Skeletal muscle cell (primary cell): ENCODE measurements around the gene TAOK2.
"Not testable (repeated sequence)": the region's sequence is repeated elsewhere in the genome, so short reads cannot be mapped to it uniquely, and the experiment has no call there.

ENCODE experiments used
- DNase-seq: peaks from one replicate; pipeline ENCODE4 v3.0.0-alpha.2; 2010; ENCODE audit warnings: low read depth
- H3K4me3 ChIP-seq: 2 replicates; pipeline ENCODE4 v1.5.1; 2011; ENCODE audit warnings: low read depth, mild to moderate bottlenecking, control low read depth, low read length, moderate library complexity

The TAOK2 gene

GRCh38 chr16:29973384-29974246, at the start of gene TAOK2:
Gene TAOK2 (plus strand): TSS chr16:29973868. CDS start chr16:29977773, 3,905 bp downstream.
- H3K4me3 ChIP-seq = peak within 1 kb of the TSS; percentile 94
- DNase-seq = peak; percentile 98

GRCh38 chr16:29925105-29925756, 48.4 kb upstream of the TAOK2 start:
- H3K4me3 ChIP-seq = peak overlapping the region; percentile 94
- no peak for DNase-seq

- DNase-seq = peak; percentile 34
- H3K4me3 ChIP-seq = peak within 1 kb of the TSS; percentile 94
These were observed 47.6 kb upstream of the TAOK2 start, which contains the start of gene KCTD13 for GRCh38 chr16:29925781-29926710. Gene KCTD13 (minus strand): TSS chr16:29926226. CDS start chr16:29926033, 193 bp downstream.

- DNase-seq = no peak
- H3K4me3 ChIP-seq = peak overlapping the region; percentile 94
These were observed 47.0 kb upstream of the TAOK2 start for GRCh38 chr16:29926711-29927052.

- peak overlapping the region; percentile 94 for H3K4me3 ChIP-seq
- DNase-seq = no peak
These were observed 46.4 kb upstream of the TAOK2 start for GRCh38 chr16:29927070-29927905.

- H3K4me3 ChIP-seq, DNase-seq: not testable (repeated sequence)
These were observed 41.9 kb upstream of the TAOK2 start for GRCh38 chr16:29931750-29932149.

- no peak for DNase-seq
- H3K4me3 ChIP-seq = no peak overlapping the region
These were observed 33.0 kb upstream of the TAOK2 start for GRCh38 chr16:29940656-29941055.

GRCh38 chr16:29943846-29944799, 29.5 kb upstream of the TAOK2 start:
- peak; percentile 93 for DNase-seq

GRCh38 chr16:29947897-29948296, 25.8 kb upstream of the TAOK2 start:
- no peak overlapping the region for H3K4me3 ChIP-seq
- DNase-seq = no peak

More at GRCh38 chr16:29943846-29944799, 29.5 kb upstream of the TAOK2 start:
- H3K4me3 ChIP-seq = no peak overlapping the region

GRCh38 chr16:29950806-29951461, 22.7 kb upstream of the TAOK2 start:
- DNase-seq = no peak
- no peak overlapping the region for H3K4me3 ChIP-seq

GRCh38 chr16:29951625-29952365, 21.9 kb upstream of the TAOK2 start:
- DNase-seq = no peak
- no peak overlapping the region for H3K4me3 ChIP-seq

- no peak overlapping the region for H3K4me3 ChIP-seq
- DNase-seq = no peak
These were observed 14.9 kb upstream of the TAOK2 start for GRCh38 chr16:29958756-29959155.

GRCh38 chr16:29959293-29959692, 14.4 kb upstream of the TAOK2 start:
- DNase-seq = no peak
- no peak overlapping the region for H3K4me3 ChIP-seq

- H3K4me3 ChIP-seq, DNase-seq: not testable (repeated sequence)
These were observed 13.8 kb upstream of the TAOK2 start for GRCh38 chr16:29959821-29960220.

GRCh38 chr16:29961127-29961478, 12.6 kb upstream of the TAOK2 start:
- DNase-seq = no peak
- peak overlapping the region; percentile 74 for H3K4me3 ChIP-seq

- peak within 1 kb of the TSS; percentile 74 for H3K4me3 ChIP-seq
- DNase-seq = peak; percentile 31
These were observed 12.0 kb upstream of the TAOK2 start, which contains the start of gene TMEM219 for GRCh38 chr16:29961479-29962343. Gene TMEM219 (plus strand): TSS chr16:29962079. CDS start chr16:29963144, 1,065 bp downstream.
